ENCODE data around the gene SYT3. TPM values are rescaled to one million over a fixed set of nuclear protein-coding genes. Genes with fewer than 3 reads are reported as not detected.

SYT3 gene
- total RNA-seq, 2 experiments from 2014 or later = 0.16 to 0.17 TPM

GRCh38 chr19:50679177-50680125 lies 39.8 kb upstream of the SYT3 start:
- peak overlapping the region; percentile 61; the same call in 1 of the 2 replicates for H2AFZ ChIP-seq (ENCODE audit: low read length)
- no TSS peak for BruUV-seq (replicated peaks)
- intact Hi-C loops (cut with micrococcal nuclease; ENCODE audit: unreplicated experiment) = no loop called here

GRCh38 chr19:50678323-50678722 lies 38.6 kb upstream of the SYT3 start:
- CTCF ChIA-PET (ENCODE audit: unreplicated experiment) = no interaction called here

More at GRCh38 chr19:50679177-50680125, 39.8 kb upstream of the SYT3 start:
- TF ChIP-seq EZH2phosphoT487 (IDR thresholded peaks at IDR 0.05; ENCODE audit: borderline replicate concordance, low read depth, low read length) (no peak), CTCF (conservative IDR thresholded peaks at IDR 0.05; ENCODE audit: low read length) (no peak)
- ChIA-PET CTCF (ENCODE audit: unreplicated experiment) (no interaction called here), POLR2A (no interaction called here)
- Histone ChIP-seq H3K4me3 (ENCODE audit: low read depth, low read length, poor library complexity, severe bottlenecking) (peak overlapping the region; percentile 57), H4K20me1 (ENCODE audit: insufficient read depth, low read length) (no peaks in the 10 kb centered on the region), H3K79me2 (ENCODE audit: insufficient read depth, low read depth, low read length) (no peaks in the 10 kb centered on the region), H3K4me1 (ENCODE audit: insufficient read depth, low read length, poor library complexity, severe bottlenecking) (peaks cover 15% of the 10 kb centered on the region), H3K36me3 (ENCODE audit: insufficient read depth, low read length) (no peaks in the 10 kb centered on the region), H3K9me3 (ENCODE audit: low read length) (no peaks in the 10 kb centered on the region), H3K27ac (ENCODE audit: low read depth, low read length, poor library complexity, severe bottlenecking) (peak overlapping the region; percentile 55), H3K4me2 (ENCODE audit: low read length) (peak overlapping the region; percentile 67), H3K9me2 (ENCODE audit: insufficient read depth, low read length) (no peaks in the 10 kb centered on the region)
- peak; percentile 94 for DNase-seq (ENCODE audit: low spot score)

More at GRCh38 chr19:50678323-50678722, 38.6 kb upstream of the SYT3 start:
- Histone ChIP-seq H3K79me2 (ENCODE audit: insufficient read depth, low read depth, low read length) (no peaks in the 10 kb centered on the region), H2AFZ (ENCODE audit: low read length) (no peak overlapping the region), H3K9me2 (ENCODE audit: insufficient read depth, low read length) (no peaks in the 10 kb centered on the region), H3K4me1 (ENCODE audit: insufficient read depth, low read length, poor library complexity, severe bottlenecking) (peaks cover 15% of the 10 kb centered on the region), H3K36me3 (ENCODE audit: insufficient read depth, low read length) (no peaks in the 10 kb centered on the region), H3K4me2 (ENCODE audit: low read length) (no peak overlapping the region), H4K20me1 (ENCODE audit: insufficient read depth, low read length) (no peaks in the 10 kb centered on the region), H3K4me3 (ENCODE audit: low read depth, low read length, poor library complexity, severe bottlenecking) (no peak overlapping the region), H3K27ac (ENCODE audit: low read depth, low read length, poor library complexity, severe bottlenecking) (no peak overlapping the region), H3K9me3 (ENCODE audit: low read length) (no peaks in the 10 kb centered on the region)
- POLR2A ChIA-PET = no interaction called here
- intact Hi-C loops (cut with micrococcal nuclease; ENCODE audit: unreplicated experiment) = no loop called here
- DNase-seq (ENCODE audit: low spot score) = no peak
- BruUV-seq (replicated peaks) = no TSS peak
- TF ChIP-seq CTCF (conservative IDR thresholded peaks at IDR 0.05; ENCODE audit: low read length) = no peak

Measured in OCI-LY7 (cell line).